GM21381 (cell line): ENCODE data around the gene EID1.

Experiments used
- ATAC-seq: cut with Tn5 transposase; IDR thresholded peaks from one replicate; pipeline ENCODE4 v1.9.1; 2021; ENCODE audit warnings: mild to moderate bottlenecking, moderate library complexity; ENCODE audit not compliant: unreplicated experiment

The EID1 gene

DNA sequence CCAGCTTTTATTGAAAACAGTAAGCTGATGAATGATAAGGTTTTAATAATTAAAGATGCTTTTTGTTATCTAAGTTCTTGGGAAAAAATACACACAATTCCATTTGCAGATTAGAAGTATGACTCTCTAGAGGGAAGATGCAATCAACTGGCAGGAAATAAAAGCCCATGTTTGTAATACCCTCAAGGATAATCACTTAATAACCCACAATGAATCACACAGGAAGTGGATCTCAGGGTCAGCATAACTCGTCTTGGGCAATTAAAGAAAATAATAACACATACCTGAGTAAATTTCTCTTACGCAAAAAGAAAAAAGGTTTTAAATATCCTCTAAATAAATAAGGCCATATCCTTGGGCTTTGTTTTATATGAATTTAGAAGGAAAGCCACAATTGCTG lies 9.4 kb upstream of the EID1 start:
- no peak for ATAC-seq

DNA sequence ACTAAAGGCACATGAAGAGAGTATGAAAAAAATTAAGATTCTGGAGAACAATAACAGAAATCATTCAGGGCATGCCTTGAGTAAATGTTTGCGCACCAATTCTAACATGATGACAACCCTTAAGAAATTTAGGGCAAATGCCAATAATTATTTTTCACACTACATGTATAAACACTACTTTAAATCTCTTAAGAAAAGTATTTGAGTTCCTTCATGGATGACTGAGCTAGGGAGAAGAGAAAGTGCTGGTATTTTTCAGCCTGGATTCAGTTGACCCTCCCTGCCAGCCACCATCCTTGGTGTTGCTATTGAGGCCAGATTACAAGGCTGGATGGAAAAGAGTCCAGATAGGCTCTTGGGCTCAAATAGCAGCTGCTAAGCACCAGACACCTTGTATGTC lies 8.0 kb upstream of the EID1 start:
- no peak for ATAC-seq

GRCh38 chr15:48871542-48871941 lies 6.4 kb upstream of the EID1 start:
- ATAC-seq, result no peak

DNA sequence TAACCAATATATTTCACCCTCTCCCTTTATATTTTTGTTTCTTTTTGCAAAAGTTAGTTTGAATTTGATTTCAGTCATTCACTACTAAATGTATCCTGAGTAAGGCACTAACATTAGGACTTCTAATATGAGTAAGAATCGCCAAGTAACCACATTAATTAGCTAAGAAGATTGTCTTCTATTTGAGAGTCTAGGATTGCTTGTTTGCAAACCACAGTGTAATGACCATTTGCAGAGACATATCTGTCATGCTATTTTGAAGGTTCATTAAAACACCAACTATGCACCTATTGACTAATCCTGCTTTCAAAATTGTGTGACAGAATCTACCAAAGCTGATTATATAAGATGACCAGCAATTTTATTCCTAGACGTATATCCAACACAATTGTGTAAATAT lies 5.3 kb upstream of the EID1 start:
- no peak for ATAC-seq

DNA sequence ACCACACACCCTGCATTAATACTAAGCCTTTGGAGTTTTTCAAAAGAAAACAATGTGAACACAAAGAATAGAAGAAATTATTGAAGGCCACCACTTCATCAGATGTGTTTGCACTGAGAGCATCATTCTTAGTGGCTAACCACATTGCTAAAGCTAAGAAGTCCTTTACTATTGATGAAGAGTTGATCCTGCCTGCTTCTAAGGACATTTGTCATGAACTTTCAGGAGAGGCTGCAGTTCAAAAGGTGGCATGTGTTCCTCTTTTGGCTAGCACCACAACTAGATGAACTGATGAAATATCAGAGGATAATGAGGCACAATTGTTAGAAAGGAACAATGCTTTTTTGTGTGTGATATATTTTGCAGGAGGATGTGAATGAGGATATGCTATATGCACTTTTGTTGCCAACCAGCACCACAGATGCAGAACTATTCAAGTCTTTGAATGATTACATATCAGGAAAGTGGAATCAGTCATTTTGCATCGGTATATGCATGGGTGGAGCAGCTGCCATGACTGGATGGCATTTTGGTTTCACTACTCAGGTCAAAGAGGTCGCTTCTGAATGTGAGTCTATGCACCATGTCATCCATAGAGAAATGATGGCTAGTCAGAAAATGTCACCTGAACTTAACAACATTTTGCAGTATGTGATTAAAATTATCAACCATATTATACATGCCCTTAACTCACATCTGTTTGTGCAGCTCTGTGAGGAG lies 2.5 kb upstream of the EID1 start:
- no peak for ATAC-seq

DNA sequence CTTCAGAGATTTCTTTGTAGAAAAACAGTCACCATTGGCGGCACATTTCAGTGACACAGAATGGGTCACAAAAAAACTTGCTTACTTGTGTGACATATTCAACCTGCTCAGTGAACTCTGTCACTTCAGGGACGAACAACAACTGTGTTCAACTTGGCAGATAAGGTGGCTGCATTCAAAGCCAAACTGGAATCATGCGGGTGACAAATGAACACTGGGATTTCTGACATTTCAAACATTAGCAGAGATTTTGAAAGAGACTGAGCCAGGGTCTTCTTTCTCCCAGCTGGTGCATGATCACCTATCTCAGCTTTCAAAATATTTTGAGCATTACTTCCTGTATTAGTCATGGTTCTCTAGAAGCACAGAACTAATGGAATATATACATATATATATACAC lies 1.9 kb upstream of the EID1 start:
- ATAC-seq, result no peak

DNA sequence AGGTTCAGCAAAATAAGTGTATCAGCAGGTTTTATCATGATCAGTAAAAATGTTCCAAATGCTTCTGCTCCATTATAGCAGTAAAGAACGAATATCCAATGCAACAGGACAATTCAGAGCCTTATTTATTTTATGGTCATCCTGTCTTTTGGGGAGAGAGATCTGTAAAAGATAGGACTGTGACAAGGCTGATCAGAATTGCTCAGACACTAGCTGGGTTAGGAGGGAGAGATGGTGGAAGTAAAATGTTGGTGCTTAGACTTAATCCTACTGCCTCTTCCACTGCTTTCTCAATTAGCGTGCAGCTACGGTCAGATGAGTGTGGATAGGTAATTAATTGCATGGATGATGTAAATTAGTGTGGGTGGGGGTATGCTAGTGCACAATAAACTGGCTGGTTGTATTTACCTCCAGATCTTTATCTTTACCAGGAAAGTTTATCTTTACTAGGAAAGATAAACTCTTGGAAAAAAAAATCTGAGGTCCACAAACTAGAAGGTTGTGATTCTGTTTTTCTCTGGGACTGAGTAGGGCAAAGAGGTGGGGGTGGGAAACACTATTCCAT lies 2.2 kb downstream of the EID1 start:
- no peak for ATAC-seq

DNA sequence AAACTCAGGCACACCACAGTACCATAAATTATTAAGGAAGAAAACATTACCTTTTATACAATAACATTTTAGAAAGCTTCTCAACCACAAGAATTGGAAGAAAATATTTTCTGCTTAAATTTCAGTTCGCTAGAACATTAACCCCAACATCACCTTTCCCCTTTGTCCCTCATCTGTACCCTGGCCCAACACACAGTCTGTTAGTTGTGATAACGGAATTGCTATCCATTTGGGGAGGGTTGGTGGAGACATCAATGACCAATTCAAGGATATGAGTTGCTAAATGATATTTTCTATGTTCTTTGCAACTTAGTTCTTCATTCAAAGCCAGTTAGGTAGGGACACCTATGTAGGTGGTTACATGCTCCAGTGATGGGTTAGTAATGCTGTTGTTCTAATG lies 5.8 kb downstream of the EID1 start:
- ATAC-seq, result no peak

DNA sequence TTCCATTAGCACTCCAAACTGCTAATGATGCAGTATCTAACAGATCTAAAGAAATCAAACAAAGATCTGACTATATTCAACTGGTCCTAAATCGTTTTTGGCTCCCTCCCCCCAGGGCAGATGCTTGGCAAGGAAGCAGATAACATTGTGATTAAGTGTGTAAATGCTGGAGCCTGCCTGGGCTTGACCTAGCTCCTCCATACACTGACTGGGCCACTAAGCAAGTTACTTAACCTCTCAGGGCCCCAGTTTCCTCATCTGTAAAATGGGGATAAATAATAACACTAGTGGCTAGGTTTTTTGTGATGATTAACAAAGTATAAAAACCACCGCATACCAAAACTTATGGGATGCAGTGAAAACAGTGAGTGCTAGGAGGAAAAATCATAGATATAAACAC lies 9.2 kb downstream of the EID1 start:
- no peak for ATAC-seq

DNA sequence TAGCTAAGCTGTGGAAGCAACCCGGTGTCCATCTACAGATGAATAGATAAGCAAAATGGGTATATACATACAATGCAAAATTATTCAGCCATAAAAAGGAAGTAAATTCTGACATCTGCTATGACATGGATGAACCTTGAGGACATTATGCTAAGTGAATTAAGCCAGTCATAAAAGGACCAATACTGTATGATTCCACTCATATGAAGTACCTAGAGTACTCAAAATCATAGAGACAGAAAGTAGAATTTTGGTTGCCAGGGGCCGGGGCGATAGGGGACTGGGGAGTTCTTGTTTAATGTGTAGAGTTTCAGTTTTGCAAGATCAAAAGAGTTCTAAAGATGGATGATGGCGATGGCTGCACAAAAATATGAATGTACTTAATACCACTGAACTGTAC lies 10.3 kb downstream of the EID1 start:
- no peak for ATAC-seq

DNA sequence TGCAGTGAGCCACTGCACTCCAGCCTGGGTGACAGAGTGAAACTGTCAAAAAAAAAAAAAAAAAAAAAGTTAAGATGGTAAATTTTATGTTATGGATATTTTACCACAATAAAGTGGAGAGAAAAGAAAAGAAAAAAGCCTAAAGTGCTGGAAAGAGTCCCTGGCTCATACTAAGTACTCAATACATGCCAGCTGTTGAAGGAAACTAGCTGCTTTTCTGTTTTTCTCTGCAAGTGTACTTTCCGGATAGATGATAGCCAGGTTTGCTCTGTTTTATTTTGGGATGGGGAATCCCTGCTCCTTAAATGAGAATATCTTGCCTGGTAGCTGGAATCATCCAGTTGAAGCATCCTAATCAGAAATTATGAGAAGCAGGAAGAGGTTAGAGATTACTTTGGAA lies 10.9 kb downstream of the EID1 start:
- no peak for ATAC-seq

DNA sequence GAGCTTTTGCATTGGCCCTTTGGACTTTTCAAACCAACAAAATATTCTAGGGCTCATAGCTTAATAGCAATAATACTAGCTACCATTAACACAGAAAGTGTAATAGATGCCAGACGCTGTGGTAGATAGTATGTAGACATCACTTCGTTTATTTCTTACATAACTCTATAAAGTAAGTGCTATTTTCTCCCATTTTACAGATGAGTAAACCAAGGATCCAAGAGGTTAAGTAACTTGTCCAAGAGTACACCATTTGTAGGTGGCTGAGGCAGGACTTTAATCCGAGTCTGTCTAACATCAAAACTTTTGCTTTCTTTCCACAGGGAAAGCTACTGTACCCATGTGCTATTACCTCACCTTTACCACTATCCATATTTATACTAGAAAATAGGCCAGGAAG lies 12.0 kb downstream of the EID1 start:
- no peak for ATAC-seq

- no peak for ATAC-seq
Observed at GRCh38 chr15:48890375-48890972, 12.5 kb downstream of the EID1 start.

DNA sequence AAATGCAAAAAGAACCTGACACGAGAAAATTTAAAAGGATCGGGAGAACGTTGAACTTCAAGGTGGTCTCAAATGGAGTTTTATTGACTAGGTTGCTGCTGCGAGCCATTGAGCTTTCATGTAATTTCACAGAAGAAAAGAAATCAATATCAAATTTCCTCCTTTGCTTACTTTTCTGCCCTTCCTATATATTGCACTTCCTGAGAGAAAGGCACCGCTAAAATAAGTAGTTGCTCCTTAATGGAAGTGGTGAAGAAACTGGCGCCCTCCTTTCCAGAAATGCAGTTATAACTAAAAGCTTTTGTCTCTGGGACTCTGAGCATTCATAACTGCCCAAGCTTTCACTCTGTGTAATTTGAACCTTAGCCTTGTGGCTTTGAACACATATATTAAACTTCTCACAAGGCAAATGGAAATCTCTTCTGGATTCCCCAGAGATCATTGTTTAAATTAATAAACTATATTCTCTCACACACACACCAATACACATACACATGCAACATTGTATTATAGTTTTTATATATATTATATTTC lies 13.4 kb downstream of the EID1 start:
- ATAC-seq, result no peak

DNA sequence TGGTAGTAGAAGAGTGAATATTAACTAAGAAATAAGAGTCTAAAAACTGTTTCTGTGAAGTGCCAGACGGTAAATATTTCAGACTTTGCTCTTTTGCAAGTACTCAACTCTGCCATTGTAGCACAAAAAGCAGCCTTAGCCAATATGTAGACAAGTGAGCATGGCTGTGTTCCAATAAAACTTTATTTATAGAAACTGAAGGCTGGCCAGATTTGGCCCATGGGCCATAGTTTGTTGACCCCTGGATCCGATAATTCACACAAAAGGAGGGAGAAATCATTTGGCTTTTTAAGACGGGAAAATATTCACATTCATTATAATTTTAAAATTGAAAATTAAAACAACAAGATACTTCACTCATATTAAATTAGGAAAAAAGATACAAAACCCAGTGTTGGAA lies 15.4 kb downstream of the EID1 start:
- ATAC-seq, result no peak

- no peak for ATAC-seq
Observed at GRCh38 chr15:48896869-48897814, 19.2 kb downstream of the EID1 start.

DNA sequence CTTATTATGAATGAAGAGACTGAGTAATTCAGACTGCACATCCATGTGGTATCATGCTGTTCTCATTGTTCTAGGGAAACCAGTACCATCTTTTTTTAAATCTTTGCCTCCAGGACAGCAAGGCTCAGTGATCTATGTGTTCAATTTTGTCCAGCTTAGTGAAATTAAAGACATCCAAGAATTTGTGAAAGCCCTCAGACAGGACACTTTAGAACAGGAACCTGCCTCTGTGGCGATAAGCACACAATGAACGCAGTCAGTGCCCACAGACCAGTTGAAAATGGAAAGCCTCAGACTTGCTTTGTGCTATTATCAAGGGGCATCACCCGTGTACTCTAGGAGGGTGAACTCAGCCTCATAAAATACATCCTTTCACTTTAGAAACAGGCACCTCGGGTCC lies 20.1 kb downstream of the EID1 start:
- ATAC-seq, result no peak

DNA sequence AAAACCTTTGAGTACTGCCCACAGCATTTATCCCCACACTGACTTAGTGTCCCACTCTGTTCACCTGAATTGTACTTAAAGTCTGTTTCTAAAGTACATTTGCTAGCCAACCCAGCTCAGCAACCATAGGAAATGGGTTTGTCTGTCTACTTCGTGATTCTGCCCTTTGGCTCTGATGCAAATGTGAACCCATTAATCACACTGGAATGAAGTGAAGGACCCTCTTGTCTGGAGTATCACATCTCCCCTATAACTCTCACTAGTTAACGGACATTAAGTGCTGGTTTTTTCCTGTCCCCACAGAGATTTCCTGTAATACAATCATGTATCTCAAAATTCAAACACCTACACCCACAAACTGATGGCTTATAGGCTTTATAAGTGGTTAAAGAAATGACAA lies 20.5 kb downstream of the EID1 start:
- ATAC-seq, result no peak

DNA sequence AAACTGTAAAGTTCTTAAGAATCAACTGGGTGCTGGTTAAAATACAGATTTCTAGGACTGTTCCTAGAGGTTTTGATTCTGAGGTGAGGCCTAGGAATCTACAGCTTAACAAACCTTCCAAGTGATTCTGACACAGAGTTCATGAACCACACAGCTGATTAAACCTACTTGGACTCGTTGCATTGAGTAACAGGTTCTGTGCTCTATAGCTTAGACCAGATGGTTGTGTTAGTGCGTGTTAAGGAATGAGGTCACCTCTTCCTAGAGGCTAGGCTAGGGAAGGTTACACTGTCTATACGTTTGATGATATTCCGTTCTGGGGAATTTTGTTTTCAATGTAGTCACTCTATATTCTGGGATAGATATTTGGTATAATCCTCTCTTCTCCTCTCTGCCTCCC lies 21.9 kb downstream of the EID1 start:
- no peak for ATAC-seq

DNA sequence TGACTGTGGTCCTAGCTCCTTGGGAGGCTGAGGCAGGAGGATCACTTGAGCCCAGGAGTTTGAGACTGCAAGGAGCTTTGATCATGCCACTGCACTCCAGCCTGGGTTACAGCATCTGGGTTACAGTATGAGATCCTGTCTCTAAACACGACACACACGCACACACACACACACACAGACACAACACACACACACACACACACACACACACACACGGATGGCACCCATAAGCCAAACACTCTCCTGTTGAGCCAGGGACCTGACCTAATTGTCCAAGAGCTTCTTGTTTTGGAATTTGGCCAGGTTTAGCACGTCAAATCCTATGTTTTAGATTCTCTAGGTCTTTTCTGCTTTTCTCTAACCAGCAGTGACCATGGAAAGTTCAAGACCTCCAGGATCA lies 26.8 kb downstream of the EID1 start:
- no peak for ATAC-seq

GRCh38 chr15:48905216-48905615 lies 27.3 kb downstream of the EID1 start:
- ATAC-seq, result no peak
